T-helper 2 cell treated with Interferon-gamma antibody and Interleukin-4, amounts not matched to agents 5 μg/mL and 100 μg/mL, for 36 hours (primary cell): ENCODE measurements around the gene PHETA1.
"Not testable (repeated sequence)": the region's sequence is repeated elsewhere in the genome, so short reads cannot be mapped to it uniquely, and the experiment has no call there.

ENCODE experiments used
- DNase-seq: peaks from one replicate; pipeline ENCODE4 v3.0.0; 2021; ENCODE audit warnings: low spot score
- H3K27ac Mint-ChIP-seq: one replicate; pipeline ENCODE4 v1.8.0; 2021; ENCODE audit warnings: mild to moderate bottlenecking, mixed read lengths
- H3K27me3 Mint-ChIP-seq: one replicate; pipeline ENCODE4 v1.8.0; 2021; ENCODE audit warnings: low read depth, mixed read lengths
- H3K36me3 Mint-ChIP-seq: one replicate; pipeline ENCODE4 v1.8.0; 2021; ENCODE audit warnings: low read depth, mixed read lengths
- H3K4me1 Mint-ChIP-seq: one replicate; pipeline ENCODE4 v1.8.0; 2021; ENCODE audit warnings: low read depth, mixed read lengths
- H3K4me3 Mint-ChIP-seq: one replicate; pipeline ENCODE4 v1.8.0; 2022; ENCODE audit warnings: mild to moderate bottlenecking, moderate library complexity, mixed read lengths
- H3K9me3 Mint-ChIP-seq: one replicate; pipeline ENCODE4 v1.8.0; 2021; ENCODE audit warnings: mixed read lengths

The PHETA1 gene

GRCh38 chr12:111340680-111341079 is 28.2 kb downstream of the PHETA1 start:
- H3K27ac Mint-ChIP-seq, DNase-seq, H3K4me1 Mint-ChIP-seq, H3K9me3 Mint-ChIP-seq, H3K4me3 Mint-ChIP-seq, H3K27me3 Mint-ChIP-seq, H3K36me3 Mint-ChIP-seq: not testable (repeated sequence)

- Mint-ChIP-seq H3K27me3 (no peaks in the 10 kb centered on the region), H3K27ac (no peak overlapping the region), H3K9me3 (no peaks in the 10 kb centered on the region), H3K4me3 (no peak overlapping the region), H3K4me1 (no peaks in the 10 kb centered on the region), H3K36me3 (no peaks in the 10 kb centered on the region)
- DNase-seq: no peak
Measured at GRCh38 chr12:111340231-111340630, 28.7 kb downstream of the PHETA1 start.

GRCh38 chr12:111339321-111339938 is 29.5 kb downstream of the PHETA1 start:
- H3K27me3 Mint-ChIP-seq: no peaks in the 10 kb centered on the region

GRCh38 chr12:111338096-111338495 is 30.8 kb downstream of the PHETA1 start:
- no peaks in the 10 kb centered on the region for H3K9me3 Mint-ChIP-seq

More at GRCh38 chr12:111339321-111339938, 29.5 kb downstream of the PHETA1 start:
- Mint-ChIP-seq H3K36me3 (no peaks in the 10 kb centered on the region), H3K4me3 (no peak overlapping the region), H3K27ac (no peak overlapping the region), H3K9me3 (no peaks in the 10 kb centered on the region), H3K4me1 (no peaks in the 10 kb centered on the region)
- DNase-seq: no peak

GRCh38 chr12:111337371-111337770 is 31.5 kb downstream of the PHETA1 start:
- Mint-ChIP-seq H3K36me3 (no peaks in the 10 kb centered on the region), H3K4me1 (no peaks in the 10 kb centered on the region), H3K27ac (no peak overlapping the region), H3K27me3 (peaks cover 5% of the 10 kb centered on the region), H3K9me3 (no peaks in the 10 kb centered on the region), H3K4me3 (no peak overlapping the region)
- DNase-seq: no peak

More at GRCh38 chr12:111338096-111338495, 30.8 kb downstream of the PHETA1 start:
- Mint-ChIP-seq H3K4me1 (no peaks in the 10 kb centered on the region), H3K36me3 (no peaks in the 10 kb centered on the region), H3K27ac (no peak overlapping the region), H3K4me3 (no peak overlapping the region), H3K27me3 (peaks cover 2% of the 10 kb centered on the region)
- no peak for DNase-seq

GRCh38 chr12:111336411-111336810 is 32.5 kb downstream of the PHETA1 start:
- H3K27me3 Mint-ChIP-seq, H3K4me1 Mint-ChIP-seq, H3K36me3 Mint-ChIP-seq, H3K27ac Mint-ChIP-seq, DNase-seq, H3K4me3 Mint-ChIP-seq, H3K9me3 Mint-ChIP-seq: not testable (repeated sequence)

- Mint-ChIP-seq H3K27me3 (peaks cover 9% of the 10 kb centered on the region), H3K4me1 (peaks cover 1% of the 10 kb centered on the region), H3K4me3 (no peak overlapping the region), H3K36me3 (no peaks in the 10 kb centered on the region), H3K27ac (no peak overlapping the region), H3K9me3 (no peaks in the 10 kb centered on the region)
- DNase-seq: no peak
Measured at GRCh38 chr12:111335811-111336210, 33.1 kb downstream of the PHETA1 start.

GRCh38 chr12:111335301-111335700 is 33.6 kb downstream of the PHETA1 start:
- DNase-seq, H3K4me3 Mint-ChIP-seq, H3K27ac Mint-ChIP-seq, H3K36me3 Mint-ChIP-seq, H3K4me1 Mint-ChIP-seq, H3K9me3 Mint-ChIP-seq: not testable (repeated sequence)
- peaks cover 10% of the 10 kb centered on the region for H3K27me3 Mint-ChIP-seq

- no peak for DNase-seq
- peaks cover 10% of the 10 kb centered on the region for H3K27me3 Mint-ChIP-seq
- H3K36me3 Mint-ChIP-seq: no peaks in the 10 kb centered on the region
- no peaks in the 10 kb centered on the region for H3K9me3 Mint-ChIP-seq
- H3K27ac Mint-ChIP-seq: no peak overlapping the region
- H3K4me3 Mint-ChIP-seq: no peak overlapping the region
- H3K4me1 Mint-ChIP-seq: peaks cover 1% of the 10 kb centered on the region
Measured at GRCh38 chr12:111334393-111334915, 34.4 kb downstream of the PHETA1 start.

- H3K4me1 Mint-ChIP-seq: peaks cover 1% of the 10 kb centered on the region
- H3K27ac Mint-ChIP-seq: no peak overlapping the region
- H3K9me3 Mint-ChIP-seq: no peaks in the 10 kb centered on the region
- peaks cover 10% of the 10 kb centered on the region for H3K27me3 Mint-ChIP-seq
- no peaks in the 10 kb centered on the region for H3K36me3 Mint-ChIP-seq
- no peak for DNase-seq
- H3K4me3 Mint-ChIP-seq: no peak overlapping the region
Measured at GRCh38 chr12:111330800-111331752, 37.8 kb downstream of the PHETA1 start.

- DNase-seq: no peak
- H3K27me3 Mint-ChIP-seq: peaks cover 8% of the 10 kb centered on the region
- H3K27ac Mint-ChIP-seq: no peak overlapping the region
- no peaks in the 10 kb centered on the region for H3K36me3 Mint-ChIP-seq
- no peaks in the 10 kb centered on the region for H3K9me3 Mint-ChIP-seq
- no peak overlapping the region for H3K4me3 Mint-ChIP-seq
- peaks cover 1% of the 10 kb centered on the region for H3K4me1 Mint-ChIP-seq
Measured at GRCh38 chr12:111328138-111328537, 40.8 kb downstream of the PHETA1 start.

GRCh38 chr12:111327474-111327873 is 41.4 kb downstream of the PHETA1 start:
- Mint-ChIP-seq H3K27me3 (peaks cover 6% of the 10 kb centered on the region), H3K36me3 (no peaks in the 10 kb centered on the region), H3K27ac (no peak overlapping the region), H3K4me3 (no peak overlapping the region), H3K4me1 (peaks cover 1% of the 10 kb centered on the region), H3K9me3 (no peaks in the 10 kb centered on the region)
- DNase-seq: no peak

GRCh38 chr12:111322336-111323250 is 46.3 kb downstream of the PHETA1 start:
- no peaks in the 10 kb centered on the region for H3K9me3 Mint-ChIP-seq
- H3K36me3 Mint-ChIP-seq: no peaks in the 10 kb centered on the region
- no peaks in the 10 kb centered on the region for H3K4me1 Mint-ChIP-seq
- H3K4me3 Mint-ChIP-seq: no peak overlapping the region
- H3K27me3 Mint-ChIP-seq: no peaks in the 10 kb centered on the region
- H3K27ac Mint-ChIP-seq: no peak overlapping the region
- DNase-seq: no peak
